WTC11 (cell line): ENCODE data around the gene NINJ2. TPM values are rescaled to one million over a fixed set of nuclear protein-coding genes. Genes with fewer than 3 reads are reported as not detected.

Source experiments
- ATAC-seq: fragments of 200-7000 bp; cut with Tn5 transposase; 2 replicates; pipeline ENCODE4 v1.10.0; 2021; ENCODE audit warnings: mild to moderate bottlenecking, moderate library complexity
- CTCF ChIA-PET: fragments of 300-600 bp; sonication (Branson Sonifier 250); formaldehyde crosslinking; loops from one replicate; lab custom pipeline; 2021; ENCODE audit warnings: antibody characterized with exemption; lab: Charles Lee
- POLR2A ChIA-PET: fragments of 350-600 bp; sonication (Branson Sonifier 250); formaldehyde crosslinking; loops from one replicate; lab custom pipeline; 2021; ENCODE audit warnings: antibody characterized with exemption; lab: Charles Lee
- DNase-seq: peaks from one replicate; pipeline ENCODE4 v3.0.0; 2021; ENCODE audit warnings: low spot score
- H3K27ac Mint-ChIP-seq: 2 replicates; pipeline ENCODE4 v1.8.0; 2021; ENCODE audit warnings: mixed read lengths
- H3K27me3 Mint-ChIP-seq: 2 replicates; pipeline ENCODE4 v1.8.0; 2021; ENCODE audit warnings: low read depth, mild to moderate bottlenecking, moderate library complexity, mixed read lengths
- H3K36me3 Mint-ChIP-seq: 2 replicates; pipeline ENCODE4 v1.8.0; 2021; ENCODE audit warnings: mixed read lengths
- H3K4me1 Mint-ChIP-seq: 2 replicates; pipeline ENCODE4 v1.8.0; 2022; ENCODE audit warnings: mixed read lengths
- H3K4me3 Mint-ChIP-seq: 2 replicates; pipeline ENCODE4 v1.8.0; 2021; ENCODE audit warnings: mild to moderate bottlenecking, moderate library complexity, mixed read lengths
- H3K9me3 Mint-ChIP-seq: 2 replicates; pipeline ENCODE4 v1.8.0; 2021; ENCODE audit warnings: mixed read lengths
- ATF1 ChIP-seq: sonication (generic); formaldehyde crosslinking; IDR thresholded peaks from 2 replicates; pipeline ENCODE4 v1.8.1; 2023; ENCODE audit warnings: mild to moderate bottlenecking, moderate library complexity, missing genetic modification reagents
- ATF3 ChIP-seq: sonication (generic); formaldehyde crosslinking; conservative IDR thresholded peaks from 2 replicates; pipeline ENCODE4 v1.8.1; 2022; ENCODE audit warnings: mild to moderate bottlenecking, missing genetic modification reagents
- CBFB ChIP-seq: sonication (generic); formaldehyde crosslinking; IDR thresholded peaks from 2 replicates; pipeline ENCODE4 v1.8.1; 2022; ENCODE audit warnings: mild to moderate bottlenecking, low read depth, missing genetic modification reagents
- FOXK1 ChIP-seq: sonication (generic); formaldehyde crosslinking; IDR thresholded peaks from 2 replicates; pipeline ENCODE4 v1.8.0; 2022; ENCODE audit warnings: mild to moderate bottlenecking, moderate library complexity, missing genetic modification reagents
- FOXP4 ChIP-seq: sonication (generic); formaldehyde crosslinking; IDR thresholded peaks from 2 replicates; pipeline ENCODE4 v1.8.0; 2022; ENCODE audit warnings: mild to moderate bottlenecking, missing genetic modification reagents
- NFE2L1 ChIP-seq: sonication (generic); formaldehyde crosslinking; IDR thresholded peaks from 2 replicates; pipeline ENCODE4 v1.8.1; 2023; ENCODE audit warnings: missing genetic modification reagents
- NFYB ChIP-seq: sonication (generic); formaldehyde crosslinking; conservative IDR thresholded peaks from 2 replicates; pipeline ENCODE4 v1.8.0; 2022; ENCODE audit warnings: low read depth, missing genetic modification reagents
- NR1H2 ChIP-seq: sonication (generic); formaldehyde crosslinking; IDR thresholded peaks from 2 replicates; pipeline ENCODE4 v1.9.0; 2021; ENCODE audit warnings: mild to moderate bottlenecking, moderate library complexity, missing genetic modification reagents
- SMAD3 ChIP-seq: sonication (generic); formaldehyde crosslinking; IDR thresholded peaks from 2 replicates; pipeline ENCODE4 v1.8.0; 2022; ENCODE audit warnings: missing genetic modification reagents, mild to moderate bottlenecking, borderline replicate concordance
- SP1 ChIP-seq: sonication (generic); formaldehyde crosslinking; conservative IDR thresholded peaks from 2 replicates; pipeline ENCODE4 v1.8.1; 2022; ENCODE audit warnings: missing genetic modification reagents
- TCF7 ChIP-seq: sonication (generic); formaldehyde crosslinking; IDR thresholded peaks from 2 replicates; pipeline ENCODE4 v1.8.0; 2022; ENCODE audit warnings: mild to moderate bottlenecking, low read depth, missing genetic modification reagents, moderate library complexity
- ZNF263 ChIP-seq: sonication (generic); formaldehyde crosslinking; IDR thresholded peaks from 2 replicates; pipeline ENCODE4 v1.8.1; 2022; ENCODE audit warnings: low read depth, mild to moderate bottlenecking, moderate library complexity, missing genetic modification reagents
- ZNF396 ChIP-seq: fragments of 250-450 bp; sonication (Bioruptor Pico); IDR thresholded peaks from 2 replicates; pipeline ENCODE4 v1.8.0; 2021; ENCODE audit warnings: mild to moderate bottlenecking, moderate library complexity, borderline replicate concordance
- ZNF416 ChIP-seq: fragments of 250-450 bp; sonication (Bioruptor Pico); IDR thresholded peaks from 2 replicates; pipeline ENCODE4 v1.9.0; 2021; ENCODE audit warnings: mild to moderate bottlenecking, inconsistent platforms
- ZNF512 ChIP-seq: sonication (generic); formaldehyde crosslinking; IDR thresholded peaks from 2 replicates; pipeline ENCODE4 v1.8.1; 2022; ENCODE audit warnings: missing genetic modification reagents, borderline replicate concordance
- total RNA-seq: library from RNA; stranded (reverse); gene quantifications from 3 replicates; pipeline ENCODE4 v1.2.3, GENCODE V29; 2021
- TF ChIP-seq, protein P1 (sequence below): fragments of 250-450 bp; sonication (Bioruptor Pico); IDR thresholded peaks from 2 replicates; pipeline ENCODE4 v1.9.0; 2021; ENCODE audit warnings: mild to moderate bottlenecking
- TF ChIP-seq, protein P2 (sequence below): sonication (generic); formaldehyde crosslinking; IDR thresholded peaks from 2 replicates; pipeline ENCODE4 v1.8.0; 2022; ENCODE audit warnings: mild to moderate bottlenecking, missing genetic modification reagents
- TF ChIP-seq, protein P3 (sequence below): fragments of 250-450 bp; sonication (Bioruptor Pico); IDR thresholded peaks from 2 replicates; pipeline ENCODE4 v2.1.2; 2022; ENCODE audit warnings: mild to moderate bottlenecking, moderate library complexity
- TF ChIP-seq, protein P4 (sequence below): sonication (generic); formaldehyde crosslinking; IDR thresholded peaks from 2 replicates; pipeline ENCODE4 v1.8.1; 2023; ENCODE audit warnings: mild to moderate bottlenecking, missing genetic modification reagents
- TF ChIP-seq, protein P5 (sequence below): fragments of 250-450 bp; sonication (Bioruptor Pico); IDR thresholded peaks from 2 replicates; pipeline ENCODE4 v1.8.0; 2021; ENCODE audit warnings: mild to moderate bottlenecking
- TF ChIP-seq, protein P6 (sequence below): sonication (generic); formaldehyde crosslinking; IDR thresholded peaks from 2 replicates; pipeline ENCODE4 v1.8.0; 2023; ENCODE audit warnings: missing genetic modification reagents, mild to moderate bottlenecking, borderline replicate concordance

NINJ2 gene
- total RNA-seq, 1 experiment from 2014 or later = 0.42 TPM

- TF ChIP-seq, protein P1, sequence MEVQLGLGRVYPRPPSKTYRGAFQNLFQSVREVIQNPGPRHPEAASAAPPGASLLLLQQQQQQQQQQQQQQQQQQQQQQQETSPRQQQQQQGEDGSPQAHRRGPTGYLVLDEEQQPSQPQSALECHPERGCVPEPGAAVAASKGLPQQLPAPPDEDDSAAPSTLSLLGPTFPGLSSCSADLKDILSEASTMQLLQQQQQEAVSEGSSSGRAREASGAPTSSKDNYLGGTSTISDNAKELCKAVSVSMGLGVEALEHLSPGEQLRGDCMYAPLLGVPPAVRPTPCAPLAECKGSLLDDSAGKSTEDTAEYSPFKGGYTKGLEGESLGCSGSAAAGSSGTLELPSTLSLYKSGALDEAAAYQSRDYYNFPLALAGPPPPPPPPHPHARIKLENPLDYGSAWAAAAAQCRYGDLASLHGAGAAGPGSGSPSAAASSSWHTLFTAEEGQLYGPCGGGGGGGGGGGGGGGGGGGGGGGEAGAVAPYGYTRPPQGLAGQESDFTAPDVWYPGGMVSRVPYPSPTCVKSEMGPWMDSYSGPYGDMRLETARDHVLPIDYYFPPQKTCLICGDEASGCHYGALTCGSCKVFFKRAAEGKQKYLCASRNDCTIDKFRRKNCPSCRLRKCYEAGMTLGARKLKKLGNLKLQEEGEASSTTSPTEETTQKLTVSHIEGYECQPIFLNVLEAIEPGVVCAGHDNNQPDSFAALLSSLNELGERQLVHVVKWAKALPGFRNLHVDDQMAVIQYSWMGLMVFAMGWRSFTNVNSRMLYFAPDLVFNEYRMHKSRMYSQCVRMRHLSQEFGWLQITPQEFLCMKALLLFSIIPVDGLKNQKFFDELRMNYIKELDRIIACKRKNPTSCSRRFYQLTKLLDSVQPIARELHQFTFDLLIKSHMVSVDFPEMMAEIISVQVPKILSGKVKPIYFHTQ = no peak
- TF ChIP-seq, protein P2, sequence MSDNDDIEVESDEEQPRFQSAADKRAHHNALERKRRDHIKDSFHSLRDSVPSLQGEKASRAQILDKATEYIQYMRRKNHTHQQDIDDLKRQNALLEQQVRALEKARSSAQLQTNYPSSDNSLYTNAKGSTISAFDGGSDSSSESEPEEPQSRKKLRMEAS (CRISPR knock-in tag) = no peak
- TF ChIP-seq ZNF263 (CRISPR knock-in tag) (no peak), CBFB (no peak), NFYB (CRISPR knock-in tag) (no peak), ZNF512 (no peak), ZNF396 (CRISPR knock-in tag) (no peak)
Observed at GRCh38 chr12:527729-528128, 135.5 kb downstream of the NINJ2 start (continued).

DNA sequence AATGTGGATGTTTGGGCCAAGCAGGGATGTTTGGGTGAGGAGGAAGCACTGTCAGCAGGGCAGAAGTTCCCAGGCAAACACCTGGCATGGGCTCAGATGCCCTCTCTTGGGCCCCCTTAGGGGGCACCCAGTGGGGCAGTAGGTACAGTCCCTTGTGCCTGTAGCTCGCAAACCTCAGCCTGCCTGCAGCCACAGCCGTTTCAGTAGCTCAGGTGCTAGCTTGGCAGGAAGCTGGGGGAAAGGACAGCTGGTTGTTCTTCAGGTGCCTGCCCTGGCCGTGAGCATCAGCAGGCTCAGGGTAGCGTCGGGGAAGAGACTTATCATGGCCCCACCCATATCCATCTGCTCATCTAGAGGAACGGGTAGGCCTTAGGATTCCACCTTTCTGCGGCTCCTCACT is 136.0 kb downstream of the NINJ2 start:
- no peak for ATAC-seq
- ChIA-PET CTCF (no interaction called here), POLR2A (no interaction called here)
- Mint-ChIP-seq H3K4me3 (no peak overlapping the region), H3K36me3 (peaks cover 19% of the 10 kb centered on the region), H3K4me1 (no peaks in the 10 kb centered on the region), H3K27ac (no peak overlapping the region), H3K9me3 (peaks cover 23% of the 10 kb centered on the region), H3K27me3 (peaks cover 3% of the 10 kb centered on the region)
- no peak for DNase-seq
- no peak for TF ChIP-seq ATF3
- no peak for TF ChIP-seq FOXP4 (CRISPR knock-in tag)
- TF ChIP-seq ZNF416 (CRISPR knock-in tag) = no peak
- TF ChIP-seq FOXK1 (CRISPR knock-in tag) = no peak
- no peak for TF ChIP-seq SP1 (CRISPR knock-in tag)
- TF ChIP-seq, protein P3, sequence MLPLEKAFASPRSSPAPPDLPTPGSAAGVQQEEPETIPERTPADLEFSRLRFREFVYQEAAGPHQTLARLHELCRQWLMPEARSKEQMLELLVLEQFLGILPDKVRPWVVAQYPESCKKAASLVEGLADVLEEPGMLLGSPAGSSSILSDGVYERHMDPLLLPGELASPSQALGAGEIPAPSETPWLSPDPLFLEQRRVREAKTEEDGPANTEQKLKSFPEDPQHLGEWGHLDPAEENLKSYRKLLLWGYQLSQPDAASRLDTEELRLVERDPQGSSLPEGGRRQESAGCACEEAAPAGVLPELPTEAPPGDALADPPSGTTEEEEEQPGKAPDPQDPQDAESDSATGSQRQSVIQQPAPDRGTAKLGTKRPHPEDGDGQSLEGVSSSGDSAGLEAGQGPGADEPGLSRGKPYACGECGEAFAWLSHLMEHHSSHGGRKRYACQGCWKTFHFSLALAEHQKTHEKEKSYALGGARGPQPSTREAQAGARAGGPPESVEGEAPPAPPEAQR (CRISPR knock-in tag) = no peak
- TF ChIP-seq, protein P4, sequence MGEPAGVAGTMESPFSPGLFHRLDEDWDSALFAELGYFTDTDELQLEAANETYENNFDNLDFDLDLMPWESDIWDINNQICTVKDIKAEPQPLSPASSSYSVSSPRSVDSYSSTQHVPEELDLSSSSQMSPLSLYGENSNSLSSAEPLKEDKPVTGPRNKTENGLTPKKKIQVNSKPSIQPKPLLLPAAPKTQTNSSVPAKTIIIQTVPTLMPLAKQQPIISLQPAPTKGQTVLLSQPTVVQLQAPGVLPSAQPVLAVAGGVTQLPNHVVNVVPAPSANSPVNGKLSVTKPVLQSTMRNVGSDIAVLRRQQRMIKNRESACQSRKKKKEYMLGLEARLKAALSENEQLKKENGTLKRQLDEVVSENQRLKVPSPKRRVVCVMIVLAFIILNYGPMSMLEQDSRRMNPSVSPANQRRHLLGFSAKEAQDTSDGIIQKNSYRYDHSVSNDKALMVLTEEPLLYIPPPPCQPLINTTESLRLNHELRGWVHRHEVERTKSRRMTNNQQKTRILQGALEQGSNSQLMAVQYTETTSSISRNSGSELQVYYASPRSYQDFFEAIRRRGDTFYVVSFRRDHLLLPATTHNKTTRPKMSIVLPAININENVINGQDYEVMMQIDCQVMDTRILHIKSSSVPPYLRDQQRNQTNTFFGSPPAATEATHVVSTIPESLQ = no peak
- TF ChIP-seq ATF1 (CRISPR knock-in tag) = no peak
- no peak for TF ChIP-seq TCF7 (CRISPR knock-in tag)
- TF ChIP-seq, protein P5, sequence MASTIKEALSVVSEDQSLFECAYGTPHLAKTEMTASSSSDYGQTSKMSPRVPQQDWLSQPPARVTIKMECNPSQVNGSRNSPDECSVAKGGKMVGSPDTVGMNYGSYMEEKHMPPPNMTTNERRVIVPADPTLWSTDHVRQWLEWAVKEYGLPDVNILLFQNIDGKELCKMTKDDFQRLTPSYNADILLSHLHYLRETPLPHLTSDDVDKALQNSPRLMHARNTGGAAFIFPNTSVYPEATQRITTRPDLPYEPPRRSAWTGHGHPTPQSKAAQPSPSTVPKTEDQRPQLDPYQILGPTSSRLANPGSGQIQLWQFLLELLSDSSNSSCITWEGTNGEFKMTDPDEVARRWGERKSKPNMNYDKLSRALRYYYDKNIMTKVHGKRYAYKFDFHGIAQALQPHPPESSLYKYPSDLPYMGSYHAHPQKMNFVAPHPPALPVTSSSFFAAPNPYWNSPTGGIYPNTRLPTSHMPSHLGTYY (CRISPR knock-in tag) = no peak
- no peak for TF ChIP-seq NR1H2 (CRISPR knock-in tag)
- TF ChIP-seq, protein P6, sequence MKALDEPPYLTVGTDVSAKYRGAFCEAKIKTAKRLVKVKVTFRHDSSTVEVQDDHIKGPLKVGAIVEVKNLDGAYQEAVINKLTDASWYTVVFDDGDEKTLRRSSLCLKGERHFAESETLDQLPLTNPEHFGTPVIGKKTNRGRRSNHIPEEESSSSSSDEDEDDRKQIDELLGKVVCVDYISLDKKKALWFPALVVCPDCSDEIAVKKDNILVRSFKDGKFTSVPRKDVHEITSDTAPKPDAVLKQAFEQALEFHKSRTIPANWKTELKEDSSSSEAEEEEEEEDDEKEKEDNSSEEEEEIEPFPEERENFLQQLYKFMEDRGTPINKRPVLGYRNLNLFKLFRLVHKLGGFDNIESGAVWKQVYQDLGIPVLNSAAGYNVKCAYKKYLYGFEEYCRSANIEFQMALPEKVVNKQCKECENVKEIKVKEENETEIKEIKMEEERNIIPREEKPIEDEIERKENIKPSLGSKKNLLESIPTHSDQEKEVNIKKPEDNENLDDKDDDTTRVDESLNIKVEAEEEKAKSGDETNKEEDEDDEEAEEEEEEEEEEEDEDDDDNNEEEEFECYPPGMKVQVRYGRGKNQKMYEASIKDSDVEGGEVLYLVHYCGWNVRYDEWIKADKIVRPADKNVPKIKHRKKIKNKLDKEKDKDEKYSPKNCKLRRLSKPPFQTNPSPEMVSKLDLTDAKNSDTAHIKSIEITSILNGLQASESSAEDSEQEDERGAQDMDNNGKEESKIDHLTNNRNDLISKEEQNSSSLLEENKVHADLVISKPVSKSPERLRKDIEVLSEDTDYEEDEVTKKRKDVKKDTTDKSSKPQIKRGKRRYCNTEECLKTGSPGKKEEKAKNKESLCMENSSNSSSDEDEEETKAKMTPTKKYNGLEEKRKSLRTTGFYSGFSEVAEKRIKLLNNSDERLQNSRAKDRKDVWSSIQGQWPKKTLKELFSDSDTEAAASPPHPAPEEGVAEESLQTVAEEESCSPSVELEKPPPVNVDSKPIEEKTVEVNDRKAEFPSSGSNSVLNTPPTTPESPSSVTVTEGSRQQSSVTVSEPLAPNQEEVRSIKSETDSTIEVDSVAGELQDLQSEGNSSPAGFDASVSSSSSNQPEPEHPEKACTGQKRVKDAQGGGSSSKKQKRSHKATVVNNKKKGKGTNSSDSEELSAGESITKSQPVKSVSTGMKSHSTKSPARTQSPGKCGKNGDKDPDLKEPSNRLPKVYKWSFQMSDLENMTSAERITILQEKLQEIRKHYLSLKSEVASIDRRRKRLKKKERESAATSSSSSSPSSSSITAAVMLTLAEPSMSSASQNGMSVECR (CRISPR knock-in tag) = no peak
- TF ChIP-seq NFE2L1 (CRISPR knock-in tag) = no peak
- TF ChIP-seq SMAD3 (CRISPR knock-in tag) = no peak
